Measurements from ENCODE around the gene ZNF268. TPM values are rescaled to one million over a fixed set of nuclear protein-coding genes. Genes with fewer than 3 reads are reported as not detected.

The ZNF268 gene
- total RNA-seq = 10 to 100 TPM; 19.6 to 20.8 TPM

DNA sequence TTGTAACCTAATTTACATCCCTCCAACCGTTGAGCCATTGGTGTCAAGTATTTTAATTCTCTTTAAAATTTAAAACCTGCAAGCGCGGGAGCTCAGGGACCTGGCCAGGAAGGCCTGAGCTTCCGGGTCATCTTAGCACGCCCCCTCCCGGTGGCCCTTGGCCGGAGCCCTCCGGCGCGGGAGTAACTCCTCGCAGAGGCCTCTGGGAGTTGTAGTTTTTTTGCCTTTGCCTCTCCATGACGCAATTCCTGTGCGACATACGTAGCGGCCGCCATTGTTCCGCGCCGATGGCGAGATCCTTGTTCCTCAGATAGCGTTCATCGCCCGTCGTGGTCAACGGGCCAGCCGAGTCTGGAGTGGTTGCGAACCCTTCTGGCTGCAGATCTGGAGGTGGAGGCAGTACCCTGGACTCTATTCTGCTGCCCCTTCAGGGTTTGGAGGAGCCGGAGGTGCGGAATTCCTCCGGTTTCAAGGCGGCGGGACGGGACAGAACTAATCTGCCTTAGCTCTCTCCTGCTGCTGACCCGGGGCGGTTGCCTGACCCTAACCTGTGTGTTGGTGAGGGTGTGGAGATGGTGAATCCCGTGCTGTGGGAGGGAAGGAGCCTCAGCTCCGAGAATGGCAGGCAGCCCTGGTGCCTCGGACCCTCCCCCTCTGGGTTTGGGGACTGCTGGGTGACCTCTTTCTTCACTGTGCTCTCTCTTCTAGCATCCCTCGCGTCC is at the start of gene ZNF268:
Gene ZNF268 (plus strand): TSS at position 258 of the 722 bp plus-strand sequence. CDS start 503 bp downstream, outside the sequence.

DNA sequence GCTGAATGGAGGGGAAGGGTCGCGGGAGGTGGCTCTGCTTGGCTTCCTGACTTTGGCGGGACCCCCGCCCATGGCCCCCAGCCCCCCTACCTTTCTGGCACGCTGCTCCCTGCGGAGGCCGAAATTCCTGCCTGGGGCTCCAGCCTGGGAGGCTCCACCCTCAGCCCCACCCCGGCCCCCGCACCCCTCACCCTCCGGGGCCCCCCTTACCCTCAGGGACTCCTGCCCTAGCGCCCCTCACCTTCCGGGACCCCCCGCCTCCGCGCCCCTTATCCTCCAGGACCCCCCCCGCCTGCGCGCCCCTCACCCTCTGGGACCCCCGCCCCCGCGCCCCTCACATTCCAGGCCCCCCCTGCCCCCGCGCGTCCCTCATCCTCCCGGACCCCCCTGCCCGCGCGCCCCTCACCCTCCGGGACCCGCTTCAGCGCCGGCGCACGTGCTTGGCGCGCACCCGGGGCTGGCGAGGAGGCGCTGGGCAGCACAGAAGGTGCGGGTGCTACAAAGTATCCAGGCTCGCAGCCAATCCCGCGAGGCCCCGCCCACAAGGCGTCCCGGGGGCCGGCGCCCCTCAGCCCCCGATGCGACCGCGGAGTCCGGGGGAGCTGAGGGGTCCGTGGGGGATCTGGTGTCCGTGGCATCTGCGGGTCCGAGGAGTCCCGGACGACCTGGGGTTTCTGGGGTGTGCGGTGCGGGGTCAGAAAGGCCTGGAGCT is 54.3 kb downstream of the ZNF268 start, which contains the start of gene ANHX:
Gene ANHX (minus strand): TSS at position 477 of the 712 bp plus-strand sequence. CDS start 1,521 bp downstream, outside the sequence.

Other genes starting within 250 kb of the ZNF268 start
- 10 to 100 TPM; 11.3 to 11.7 TPM for gene ZNF605, start 225.2 kb upstream of the ZNF268 start, total RNA-seq
- 10 to 100 TPM; 20.3 to 21.8 TPM for gene ZNF26, start 195.1 kb upstream of the ZNF268 start, total RNA-seq
- gene ZNF84, start 144.0 kb upstream of the ZNF268 start, total RNA-seq = 10 to 100 TPM; 25.8 TPM
- gene ZNF140, start 100.6 kb upstream of the ZNF268 start, total RNA-seq = 10 to 100 TPM; 16.3 to 19.5 TPM
- 1 to 10 TPM; 3.0 to 3.4 TPM for gene ZNF891, start 51.2 kb upstream of the ZNF268 start, total RNA-seq
- gene ZNF10, start 50.9 kb upstream of the ZNF268 start, total RNA-seq = 1 to 10 TPM; 9.2 TPM
- not detected for gene ANHX, start 54.4 kb downstream of the ZNF268 start, total RNA-seq